SK-N-SH (cell line): Measurements from ENCODE around the gene PRR19. TPM values are rescaled to one million over a fixed set of nuclear protein-coding genes. Genes with fewer than 3 reads are reported as not detected.

Experiments used
- CTCF ChIA-PET: fragments of 300-600, 350-600 bp; formaldehyde crosslinking; extraction: SDS; loops from one replicate; lab custom pipeline; 2021; lab: Yijun Ruan, JAX
- POLR2A ChIA-PET: fragments of 350-600 bp; sonication (Branson Sonifier 250); formaldehyde crosslinking; extraction: SDS; loops from one replicate; lab custom pipeline; 2020; ENCODE audit warnings: antibody characterized with exemption, inconsistent platforms; lab: Yijun Ruan, JAX
- DNase-seq: peaks from one replicate; pipeline ENCODE4 v3.0.0; 2012
- H2AFZ ChIP-seq: fragments of 200-600 bp; sonication (generic); 2 replicates; pipeline ENCODE4 v1.8.1; 2016; ENCODE audit warnings: antibody characterized with exemption, mild to moderate bottlenecking, low read depth
- H3F3A ChIP-seq: fragments of 200-600 bp; sonication (generic); replicated peaks from 2 replicates; pipeline ENCODE3; 2016; ENCODE audit warnings: antibody characterized with exemption, mild to moderate bottlenecking; ENCODE audit not compliant: insufficient read depth
- H3K27ac ChIP-seq, 2 experiments: fragments of 200-500 bp in 1 of 2; fragments of 200-600 bp in 1 of 2; sonication (Bioruptor generic) in 1 of 2; sonication (generic), shearing (Covaris generic) in 1 of 2; 2 replicates each; pipeline versions ENCODE4 v1.5.1 to v1.6.1; 2014 to 2016; ENCODE audit warnings: low read depth in 2 of 2, inconsistent platforms in 1 of 2, low read length in 1 of 2, mild to moderate bottlenecking in 1 of 2, mixed read lengths in 1 of 2
- H3K27me3 ChIP-seq: fragments of 200-600 bp; sonication (generic), shearing (Covaris generic); 2 replicates; pipeline ENCODE4 v1.6.1; 2016; ENCODE audit warnings: mixed run types; ENCODE audit not compliant: insufficient read depth
- H3K36me3 ChIP-seq, 2 experiments: fragments of 200-500 bp in 1 of 2; fragments of 200-600 bp in 1 of 2; sonication (Bioruptor generic) in 1 of 2; sonication (generic) in 1 of 2; replicated peaks in 1 of 2; 2 replicates each; pipeline versions ENCODE3 to v1.5.1; 2014 to 2016; ENCODE audit warnings: low read length in 1 of 2, mild to moderate bottlenecking in 1 of 2; ENCODE audit not compliant: insufficient read depth in 2 of 2, control insufficient read depth in 1 of 2
- H3K4me1 ChIP-seq, 2 experiments: fragments of 200-500 bp in 1 of 2; fragments of 200-600 bp in 1 of 2; sonication (Bioruptor generic) in 1 of 2; sonication (generic), shearing (Covaris generic) in 1 of 2; 2 replicates each; pipeline versions ENCODE4 v1.5.1 to v1.6.1; 2014 to 2016; ENCODE audit warnings: low read depth in 1 of 2, low read length in 1 of 2, mixed run types in 1 of 2; ENCODE audit not compliant: insufficient read depth in 2 of 2, control insufficient read depth in 1 of 2
- H3K4me2 ChIP-seq: fragments of 200-600 bp; sonication (generic), shearing (Covaris generic); 2 replicates; pipeline ENCODE4 v1.6.1; 2017; ENCODE audit warnings: mixed run types
- H3K4me3 ChIP-seq, 2 experiments: fragments of 200-500 bp in 1 of 2; fragments of 200-600 bp in 1 of 2; sonication (Bioruptor generic) in 1 of 2; sonication (generic), shearing (Covaris generic) in 1 of 2; 2 replicates each; pipeline versions ENCODE4 v1.5.1 to v1.8.1; 2014 to 2016; ENCODE audit warnings: low read depth in 2 of 2, inconsistent platforms in 1 of 2, low read length in 1 of 2, mild to moderate bottlenecking in 1 of 2, mixed read lengths in 1 of 2, moderate library complexity in 1 of 2
- H3K79me2 ChIP-seq: fragments of 200-600 bp; sonication (generic); 2 replicates; pipeline ENCODE4 v1.8.1; 2017; ENCODE audit warnings: mild to moderate bottlenecking; ENCODE audit not compliant: insufficient read depth
- H3K9ac ChIP-seq: fragments of 200-600 bp; sonication (generic); 2 replicates; pipeline ENCODE4 v1.6.1; 2017; ENCODE audit warnings: mixed run types
- H3K9me2 ChIP-seq: fragments of 200-600 bp; sonication (generic); 2 replicates; pipeline ENCODE4 v1.6.1; 2017; ENCODE audit warnings: mixed run types
- H3K9me3 ChIP-seq: fragments of 200-600 bp; sonication (generic); 2 replicates; pipeline ENCODE4 v1.6.1; 2017; ENCODE audit warnings: mixed run types, mild to moderate bottlenecking, moderate library complexity
- H4K20me1 ChIP-seq: fragments of 200-600 bp; sonication (generic); 2 replicates; pipeline ENCODE4 v1.6.1; 2017; ENCODE audit warnings: mild to moderate bottlenecking, mixed run types; ENCODE audit not compliant: insufficient read depth
- CHD2 ChIP-seq: fragments of 150-350 bp; IDR thresholded peaks from 2 replicates; pipeline ENCODE4 v1.6.1; 2018; ENCODE audit warnings: low read length; ENCODE audit not compliant: partially characterized antibody
- CTCF ChIP-seq: fragments of 200-600 bp; sonication (generic); IDR thresholded peaks from 2 replicates; pipeline ENCODE4 v1.6.1; 2017; ENCODE audit warnings: antibody characterized with exemption, mild to moderate bottlenecking, moderate library complexity
- EZH2phosphoT487 ChIP-seq: fragments of 200-600 bp; sonication (generic); IDR thresholded peaks from 2 replicates; pipeline ENCODE4 v1.6.1; 2017; ENCODE audit warnings: low read depth, mixed run types, mild to moderate bottlenecking, antibody characterized with exemption, moderate library complexity, borderline replicate concordance
- FOSL2 ChIP-seq: IDR thresholded peaks from 2 replicates; pipeline ENCODE4 v1.4.0; 2012; ENCODE audit warnings: low read depth, mild to moderate bottlenecking, moderate library complexity, borderline replicate concordance
- FOXJ3 ChIP-seq: sonication (generic); formaldehyde crosslinking; IDR thresholded peaks from 2 replicates; pipeline ENCODE4 v1.5.1; 2020; ENCODE audit warnings: mild to moderate bottlenecking, missing genetic modification reagents
- FOXM1 ChIP-seq: IDR thresholded peaks from 2 replicates; pipeline ENCODE4 v1.4.0; 2012; ENCODE audit warnings: low read depth, mild to moderate bottlenecking
- GATA2 ChIP-seq: sonication (generic); formaldehyde crosslinking; IDR thresholded peaks from 2 replicates; pipeline ENCODE4 v1.5.0; 2020; ENCODE audit warnings: mild to moderate bottlenecking, missing genetic modification reagents
- MEF2A ChIP-seq: IDR thresholded peaks from 2 replicates; pipeline ENCODE4 v1.4.0; 2012; ENCODE audit warnings: low read depth, borderline replicate concordance
- MXI1 ChIP-seq: IDR thresholded peaks from 2 replicates; pipeline ENCODE4 v1.6.1; 2012; ENCODE audit warnings: mild to moderate bottlenecking, low read depth, low read length, improper control_type of control experiment
- NFIC ChIP-seq: IDR thresholded peaks from 2 replicates; pipeline ENCODE4 v1.4.0; 2012; ENCODE audit warnings: borderline replicate concordance
- PBX3 ChIP-seq: IDR thresholded peaks from 2 replicates; pipeline ENCODE4; 2012
- POLR2AphosphoS5 ChIP-seq: IDR thresholded peaks from 2 replicates; pipeline ENCODE4 v1.6.1; 2012; ENCODE audit warnings: low read depth, low read length
- RCOR1 ChIP-seq: fragments of 150-350 bp; IDR thresholded peaks from 2 replicates; pipeline ENCODE4 v1.6.1; 2017; ENCODE audit warnings: antibody characterized with exemption, low read length
- RFX5 ChIP-seq: IDR thresholded peaks from 2 replicates; pipeline ENCODE4 v1.6.1; 2012; ENCODE audit warnings: mild to moderate bottlenecking, improper control_type of control experiment, low read length
- RXRA ChIP-seq: IDR thresholded peaks from 2 replicates; pipeline ENCODE4 v1.4.0; 2012; ENCODE audit warnings: low read depth, mild to moderate bottlenecking, borderline replicate concordance
- SIN3A ChIP-seq: IDR thresholded peaks from 2 replicates; pipeline ENCODE4 v1.6.1; 2012; ENCODE audit warnings: low read depth, mild to moderate bottlenecking, low read length, moderate library complexity, borderline replicate concordance
- TCF12 ChIP-seq: IDR thresholded peaks from 2 replicates; pipeline ENCODE4 v1.4.0; 2012
- YY1 ChIP-seq: IDR thresholded peaks from 2 replicates; pipeline ENCODE4 v1.4.0; 2012; ENCODE audit warnings: low read depth, mild to moderate bottlenecking
- WGBS: methylation state at CpG from one replicate; pipeline ENCODE4 v1.1.6; 2017; ENCODE audit warnings: low lambda C conversion rate; 5-methylcytosine and 5-hydroxymethylcytosine counted together
- polyA plus RNA-seq, 3 experiments: library from polyadenylated mRNA; depleted of rRNA; stranded (reverse); fragments of >200 nt; gene quantifications; 2 replicates each; pipeline ENCODE4 v1.2.3, GENCODE V29; 2012
- TF ChIP-seq, protein P1 (sequence below): fragments of 150-350 bp; IDR thresholded peaks from 2 replicates; pipeline ENCODE4 v1.6.1; 2016; ENCODE audit warnings: mild to moderate bottlenecking, low read depth, low read length

Gene PRR19
- polyA plus RNA-seq, 1 of the 3 experiments (the other 2 are of a cell fraction): 1.3 TPM

DNA sequence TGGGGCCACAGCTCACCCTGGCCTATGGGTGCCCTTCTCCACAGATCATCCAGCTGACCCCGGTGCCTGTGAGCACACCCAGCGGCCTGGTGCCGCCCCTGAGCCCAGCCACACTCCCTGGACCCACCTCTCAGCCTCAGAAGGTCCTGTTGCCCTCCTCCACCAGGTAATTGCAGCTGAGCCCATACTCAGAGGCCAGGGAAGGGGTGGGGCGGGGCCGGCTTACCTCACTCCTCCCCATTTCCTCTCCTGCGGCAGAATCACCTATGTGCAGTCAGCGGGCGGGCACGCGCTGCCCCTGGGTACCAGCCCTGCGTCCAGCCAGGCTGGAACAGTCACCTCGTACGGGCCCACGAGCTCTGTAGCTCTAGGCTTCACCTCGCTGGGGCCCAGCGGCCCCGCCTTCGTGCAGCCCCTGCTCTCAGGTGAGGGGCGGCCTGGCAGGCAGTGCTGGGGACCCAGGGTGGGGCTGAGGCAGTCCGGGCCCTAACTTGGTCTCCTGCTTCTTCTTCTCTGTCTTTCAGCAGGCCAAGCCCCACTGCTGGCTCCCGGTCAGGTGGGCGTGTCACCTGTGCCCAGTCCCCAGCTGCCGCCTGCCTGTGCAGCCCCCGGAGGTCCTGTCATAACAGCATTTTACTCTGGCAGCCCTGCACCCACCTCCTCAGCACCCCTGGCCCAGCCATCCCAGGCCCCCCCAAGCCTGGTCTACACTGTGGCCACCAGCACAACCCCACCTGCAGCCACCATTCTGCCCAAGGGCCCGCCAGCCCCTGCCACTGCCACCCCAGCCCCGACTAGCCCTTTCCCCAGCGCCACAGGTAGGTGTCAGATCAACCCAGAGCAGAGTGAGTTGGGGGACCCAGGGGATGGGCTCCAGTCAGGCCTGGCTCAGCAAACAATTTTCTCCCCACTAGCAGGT is 9.6 kb upstream of the PRR19 start:
- Histone ChIP-seq H3K27ac (no peak overlapping the region), H3K4me3 (no peak overlapping the region), H2AFZ (no peak overlapping the region), H3K4me1 (no peaks in the 10 kb centered on the region; a peak in 1 of 4 replicates), H3K9me2 (no peaks in the 10 kb centered on the region), H3K27me3 (no peaks in the 10 kb centered on the region), H3K36me3 (peaks cover 40 to 83% of the 10 kb centered on the region in 2 experiments), H3K9me3 (no peaks in the 10 kb centered on the region), H3K4me2 (no peak overlapping the region), H3K79me2 (peaks cover 7% of the 10 kb centered on the region; the same call in 1 of the 2 replicates), H4K20me1 (0 out of 2 replicates have a peak, but pooled peaks cover 5% of the 10 kb centered on the region), H3K9ac (no peak overlapping the region), H3F3A (peaks cover 20% of the 10 kb centered on the region)
- CTCF ChIA-PET: interaction anchor here (5.9 to 9.5 kb wide), 2 partner anchors 14 to 46 kb away, joined by 51 to 60 read pairs; no protein-coding TSS in a partner anchor
- 96% methylated on average over 11 of the region's 27 CpGs for WGBS
- TF ChIP-seq GATA2 (CRISPR knock-in tag) (no peak), FOXJ3 (CRISPR knock-in tag) (no peak), TCF12 (no peak), PBX3 (no peak), POLR2AphosphoS5 (no peak), EZH2phosphoT487 (no peak), SIN3A (no peak), RXRA (no peak), YY1 (no peak), RCOR1 (no peak)
- POLR2A ChIA-PET: no interaction called here
- no peak for DNase-seq

DNA sequence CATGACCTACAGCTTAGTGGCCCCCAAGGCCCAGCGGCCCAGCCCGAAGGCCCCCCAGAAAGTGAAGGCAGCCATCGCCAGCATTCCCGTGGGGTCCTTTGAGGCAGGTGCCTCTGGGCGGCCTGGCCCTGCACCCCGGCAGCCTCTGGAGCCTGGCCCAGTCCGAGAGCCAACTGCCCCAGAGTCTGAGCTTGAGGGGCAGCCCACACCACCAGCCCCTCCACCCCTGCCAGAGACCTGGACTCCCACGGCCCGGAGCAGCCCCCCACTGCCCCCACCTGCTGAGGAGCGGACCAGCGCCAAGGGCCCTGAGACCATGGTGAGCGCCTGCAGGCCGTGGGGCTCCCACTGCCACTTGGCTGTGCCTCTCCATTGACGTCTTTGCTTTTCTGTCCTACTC is 9.0 kb upstream of the PRR19 start:
- Histone ChIP-seq H3K9me2 (no peaks in the 10 kb centered on the region), H3K4me3 (no peak overlapping the region), H3K9ac (no peak overlapping the region), H3F3A (peaks cover 21% of the 10 kb centered on the region), H3K4me1 (no peaks in the 10 kb centered on the region; a peak in 1 of 4 replicates), H2AFZ (no peak overlapping the region), H3K9me3 (no peaks in the 10 kb centered on the region), H4K20me1 (0 out of 2 replicates have a peak, but pooled peaks cover 5% of the 10 kb centered on the region), H3K27ac (no peak overlapping the region), H3K79me2 (peaks cover 3% of the 10 kb centered on the region; the same call in 1 of the 2 replicates), H3K36me3 (peaks cover 34 to 76% of the 10 kb centered on the region in 2 experiments), H3K4me2 (no peak overlapping the region), H3K27me3 (no peaks in the 10 kb centered on the region)
- no peak for TF ChIP-seq RXRA
- TF ChIP-seq MXI1: no peak
- TF ChIP-seq GATA2 (CRISPR knock-in tag): no peak
- TF ChIP-seq SIN3A: no peak
- no peak for TF ChIP-seq MEF2A
- TF ChIP-seq NFIC: no peak
- TF ChIP-seq CTCF: no peak
- TF ChIP-seq, protein P1, sequence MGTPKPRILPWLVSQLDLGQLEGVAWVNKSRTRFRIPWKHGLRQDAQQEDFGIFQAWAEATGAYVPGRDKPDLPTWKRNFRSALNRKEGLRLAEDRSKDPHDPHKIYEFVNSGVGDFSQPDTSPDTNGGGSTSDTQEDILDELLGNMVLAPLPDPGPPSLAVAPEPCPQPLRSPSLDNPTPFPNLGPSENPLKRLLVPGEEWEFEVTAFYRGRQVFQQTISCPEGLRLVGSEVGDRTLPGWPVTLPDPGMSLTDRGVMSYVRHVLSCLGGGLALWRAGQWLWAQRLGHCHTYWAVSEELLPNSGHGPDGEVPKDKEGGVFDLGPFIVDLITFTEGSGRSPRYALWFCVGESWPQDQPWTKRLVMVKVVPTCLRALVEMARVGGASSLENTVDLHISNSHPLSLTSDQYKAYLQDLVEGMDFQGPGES: no peak
- no peak for TF ChIP-seq FOXM1
- TF ChIP-seq FOSL2: no peak
- TF ChIP-seq RFX5: no peak
- no peak for TF ChIP-seq RCOR1
- TF ChIP-seq CHD2: no peak
- WGBS: 91% methylated on average over 13 of the region's 14 CpGs
- ChIA-PET CTCF (interaction anchor here (5.9 to 9.5 kb wide), 2 partner anchors 14 to 47 kb away, joined by 51 to 60 read pairs; no protein-coding TSS in a partner anchor), POLR2A (interaction anchor here (1.3 kb wide), 1 partner anchor 10 kb away, joined by 4 read pairs; the partner anchor contains the start of gene PAFAH1B3)
- no peak for DNase-seq
